Activated naive CD4-positive, alpha-beta T cell treated with anti-CD3 and anti-CD28 coated beads for 36 hours (primary cell): ENCODE measurements around the gene DGKI. TPM values are rescaled to one million over a fixed set of nuclear protein-coding genes. Genes with fewer than 3 reads are reported as not detected.

Experiments used
- CTCF ChIA-PET: fragments of 350-600 bp; sonication (Branson Sonifier 250); formaldehyde crosslinking; loops from one replicate; lab custom pipeline; 2021; ENCODE audit warnings: antibody characterized with exemption; lab: Charles Lee
- DNase-seq: peaks from one replicate; pipeline ENCODE4 v3.0.0-alpha.2; 2020
- H3K27ac Mint-ChIP-seq: one replicate; pipeline ENCODE4 v1.8.0; 2021; ENCODE audit warnings: mild to moderate bottlenecking, mixed read lengths
- H3K27me3 Mint-ChIP-seq: one replicate; pipeline ENCODE4 v1.8.0; 2021; ENCODE audit warnings: low read depth, mixed read lengths
- H3K36me3 Mint-ChIP-seq: one replicate; pipeline ENCODE4 v1.8.0; 2021; ENCODE audit warnings: low read depth, mixed read lengths
- H3K4me1 Mint-ChIP-seq: one replicate; pipeline ENCODE4 v1.8.0; 2021; ENCODE audit warnings: low read depth, mixed read lengths
- H3K4me3 Mint-ChIP-seq: one replicate; pipeline ENCODE4 v1.8.0; 2021; ENCODE audit warnings: mild to moderate bottlenecking, moderate library complexity, mixed read lengths
- H3K9me3 Mint-ChIP-seq: one replicate; pipeline ENCODE4 v1.8.0; 2021; ENCODE audit warnings: mixed read lengths
- intact Hi-C: fragments of 100-400 bp; cut with micrococcal nuclease; formaldehyde crosslinking; loops from one replicate; pipeline ENCODE4 v1.15.1; 2023
- total RNA-seq, 2 experiments: library from RNA; stranded (reverse); gene quantifications; one replicate each; pipeline ENCODE4 v1.2.3, GENCODE V29; 2021

Gene DGKI
- total RNA-seq, 2 experiments from 2014 or later: 2.0 to 2.7 TPM

DNA sequence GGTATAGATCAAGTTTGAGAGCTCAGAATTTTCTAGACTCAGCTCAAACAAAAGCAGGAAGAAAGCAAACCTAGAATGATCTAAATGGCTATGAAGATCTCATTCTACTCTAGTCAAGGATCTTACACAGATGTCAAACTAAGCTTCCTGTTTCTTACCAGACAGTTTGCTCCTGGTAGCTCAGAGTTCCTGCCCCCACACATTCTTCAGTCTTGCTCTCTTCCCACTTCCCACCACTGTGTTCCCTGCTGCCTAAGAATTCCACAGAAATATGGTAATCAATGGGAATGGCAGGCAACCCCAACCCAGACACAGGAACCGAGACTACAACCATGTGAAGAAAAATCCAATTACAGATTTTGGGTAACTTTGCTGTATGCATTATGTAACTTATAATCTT, 369.8 kb downstream of the DGKI start:
- DNase-seq: no peak
- Mint-ChIP-seq H3K27ac (no peak overlapping the region), H3K36me3 (no peaks in the 10 kb centered on the region), H3K27me3 (no peaks in the 10 kb centered on the region), H3K4me3 (no peak overlapping the region), H3K4me1 (no peaks in the 10 kb centered on the region), H3K9me3 (no peaks in the 10 kb centered on the region)
- CTCF ChIA-PET: no interaction called here
- intact Hi-C loops: no loop called here

DNA sequence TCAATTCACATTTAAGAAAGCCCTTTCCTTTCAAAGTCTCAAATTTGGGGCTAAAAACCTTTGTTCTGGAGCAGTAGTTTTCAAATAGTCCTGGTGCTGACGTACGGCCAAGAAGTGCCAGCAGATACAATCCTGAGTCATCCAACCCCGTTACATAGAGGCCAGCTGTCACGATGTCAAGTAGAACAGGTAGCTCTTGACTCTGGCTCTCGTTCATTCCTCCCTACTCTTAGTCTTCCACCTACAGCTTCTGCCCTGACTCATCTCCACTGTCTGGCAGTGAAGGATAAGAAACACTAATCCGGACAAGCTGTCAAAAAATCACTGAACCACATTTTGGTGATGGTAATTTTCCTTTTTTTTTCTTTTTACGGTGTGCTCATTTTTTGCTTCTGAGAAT, 370.8 kb downstream of the DGKI start:
- H3K4me3 Mint-ChIP-seq: no peak overlapping the region
- CTCF ChIA-PET: interaction anchor here (0.6 kb wide), 2 partner anchors 40 to 217 kb away, joined by 5 to 6 read pairs; no protein-coding TSS in a partner anchor
- H3K27ac Mint-ChIP-seq: no peak overlapping the region
- intact Hi-C loops: no loop called here
- no peaks in the 10 kb centered on the region for H3K9me3 Mint-ChIP-seq
- H3K36me3 Mint-ChIP-seq: no peaks in the 10 kb centered on the region
- DNase-seq: no peak
- no peaks in the 10 kb centered on the region for H3K4me1 Mint-ChIP-seq
- H3K27me3 Mint-ChIP-seq: peaks cover 3% of the 10 kb centered on the region

- DNase-seq: no peak
- Mint-ChIP-seq H3K27ac (no peak overlapping the region), H3K36me3 (no peaks in the 10 kb centered on the region), H3K4me3 (no peak overlapping the region), H3K27me3 (peaks cover 8% of the 10 kb centered on the region), H3K4me1 (no peaks in the 10 kb centered on the region), H3K9me3 (no peaks in the 10 kb centered on the region)
- intact Hi-C loops: no loop called here
- CTCF ChIA-PET: no interaction called here
Observed at GRCh38 chr7:137474540-137475026, 372.2 kb downstream of the DGKI start.

GRCh38 chr7:137471128-137471527, 375.6 kb downstream of the DGKI start:
- intact Hi-C loops: no loop called here
- CTCF ChIA-PET: interaction anchor here (0.7 kb wide), 1 partner anchor 1119 kb away, joined by 3 read pairs; no protein-coding TSS in a partner anchor

GRCh38 chr7:137469858-137470257, 376.9 kb downstream of the DGKI start:
- DNase-seq: no peak
- no peaks in the 10 kb centered on the region for H3K36me3 Mint-ChIP-seq
- H3K4me3 Mint-ChIP-seq: no peak overlapping the region
- H3K27ac Mint-ChIP-seq: no peak overlapping the region
- H3K4me1 Mint-ChIP-seq: no peaks in the 10 kb centered on the region
- intact Hi-C loops: no loop called here
- H3K27me3 Mint-ChIP-seq: peaks cover 10% of the 10 kb centered on the region
- no peaks in the 10 kb centered on the region for H3K9me3 Mint-ChIP-seq
- CTCF ChIA-PET: no interaction called here

More at GRCh38 chr7:137471128-137471527, 375.6 kb downstream of the DGKI start:
- Mint-ChIP-seq H3K4me1 (no peaks in the 10 kb centered on the region), H3K27me3 (peaks cover 10% of the 10 kb centered on the region), H3K27ac (no peak overlapping the region), H3K4me3 (no peak overlapping the region), H3K36me3 (no peaks in the 10 kb centered on the region), H3K9me3 (no peaks in the 10 kb centered on the region)
- DNase-seq: no peak

DNA sequence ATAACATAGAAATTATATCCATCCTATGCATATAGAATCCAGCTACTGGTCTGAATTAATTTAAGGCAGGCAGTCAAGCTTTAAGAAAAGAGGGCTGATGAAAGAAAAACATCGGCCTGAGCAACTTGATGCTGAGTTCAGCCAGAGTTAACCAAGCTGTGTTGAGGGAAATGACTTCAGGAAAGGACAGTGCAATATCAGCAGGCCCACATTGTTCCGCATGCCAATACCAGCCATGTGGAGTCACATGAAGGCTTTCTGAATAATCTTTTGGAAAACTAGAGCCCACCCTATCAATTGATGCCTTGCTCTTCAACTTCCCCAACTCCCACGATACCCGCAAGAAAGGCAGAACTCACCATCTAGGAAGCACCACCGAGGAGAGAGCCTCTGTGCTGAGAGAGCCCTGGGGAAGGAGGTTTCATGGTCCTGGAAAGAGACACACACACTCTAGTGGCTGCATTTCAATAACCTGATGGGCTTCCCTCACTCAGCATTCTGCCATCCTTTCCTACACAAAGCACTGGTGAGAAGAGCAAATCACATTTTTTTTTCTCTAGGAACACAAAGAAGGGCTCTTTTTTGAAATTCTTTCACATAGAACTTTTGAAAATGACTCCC, 377.5 kb downstream of the DGKI start:
- Mint-ChIP-seq H3K27ac (no peak overlapping the region), H3K9me3 (no peaks in the 10 kb centered on the region), H3K4me1 (no peaks in the 10 kb centered on the region), H3K4me3 (no peak overlapping the region), H3K27me3 (peaks cover 10% of the 10 kb centered on the region), H3K36me3 (no peaks in the 10 kb centered on the region)
- CTCF ChIA-PET: no interaction called here
- intact Hi-C loops: no loop called here
- no peak for DNase-seq

DNA sequence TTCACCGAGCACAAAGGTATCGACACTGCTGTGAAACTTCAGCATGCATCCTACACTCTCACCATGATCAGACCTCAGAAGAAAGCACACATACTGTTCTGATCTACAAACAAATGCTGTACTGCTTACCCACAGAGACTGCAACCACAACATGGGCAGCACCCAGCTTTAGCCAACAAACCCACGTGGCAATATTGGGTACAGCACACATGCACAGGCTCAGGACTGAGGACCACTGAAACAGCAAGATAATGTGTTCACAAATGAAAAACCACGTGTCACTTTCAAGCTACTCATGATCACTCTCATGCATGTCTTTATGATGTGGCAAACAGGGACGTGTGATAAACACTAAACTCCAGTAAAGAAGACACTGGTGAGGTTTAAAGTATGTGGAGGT, 383.9 kb downstream of the DGKI start:
- H3K9me3 Mint-ChIP-seq: no peaks in the 10 kb centered on the region

GRCh38 chr7:137462074-137462715, 384.6 kb downstream of the DGKI start:
- CTCF ChIA-PET: no interaction called here
- DNase-seq: no peak
- intact Hi-C loops: no loop called here
- Mint-ChIP-seq H3K9me3 (no peaks in the 10 kb centered on the region), H3K27ac (no peak overlapping the region), H3K36me3 (no peaks in the 10 kb centered on the region), H3K4me1 (no peaks in the 10 kb centered on the region), H3K4me3 (no peak overlapping the region), H3K27me3 (no peaks in the 10 kb centered on the region)

More for the DNA sequence above, 383.9 kb downstream of the DGKI start:
- Mint-ChIP-seq H3K36me3 (no peaks in the 10 kb centered on the region), H3K4me1 (no peaks in the 10 kb centered on the region), H3K27me3 (no peaks in the 10 kb centered on the region), H3K4me3 (no peak overlapping the region), H3K27ac (no peak overlapping the region)
- intact Hi-C loops: no loop called here
- CTCF ChIA-PET: no interaction called here
- DNase-seq: no peak

GRCh38 chr7:137458399-137458798, 388.4 kb downstream of the DGKI start:
- H3K27me3 Mint-ChIP-seq: peaks cover 5% of the 10 kb centered on the region
- H3K4me1 Mint-ChIP-seq: no peaks in the 10 kb centered on the region
- H3K27ac Mint-ChIP-seq: no peak overlapping the region
- H3K9me3 Mint-ChIP-seq: no peaks in the 10 kb centered on the region
- intact Hi-C loops: no loop called here
- H3K36me3 Mint-ChIP-seq: no peaks in the 10 kb centered on the region
- CTCF ChIA-PET: no interaction called here
- H3K4me3 Mint-ChIP-seq: no peak overlapping the region
- DNase-seq: no peak

DNA sequence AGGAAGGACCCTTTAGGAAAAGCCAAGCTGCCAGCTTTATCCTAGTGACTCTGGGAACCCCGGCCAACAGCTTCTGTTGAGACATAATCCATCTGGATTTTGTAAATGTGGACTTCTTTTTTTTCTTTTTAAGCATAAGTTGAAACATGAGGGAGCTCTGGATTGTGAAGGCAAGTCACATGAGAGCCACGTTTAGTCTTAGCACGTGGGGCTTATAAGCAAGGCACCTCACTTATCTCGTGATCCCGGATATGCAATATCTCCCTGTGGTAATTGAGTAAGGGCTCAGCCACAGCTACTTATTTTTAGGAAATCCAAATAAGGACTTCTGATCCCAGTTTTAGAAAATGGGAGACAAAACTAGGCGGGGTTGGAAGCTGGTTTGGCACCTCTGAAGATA, 392.0 kb downstream of the DGKI start:
- Mint-ChIP-seq H3K27ac (no peak overlapping the region), H3K27me3 (peaks cover 5% of the 10 kb centered on the region), H3K4me3 (no peak overlapping the region), H3K9me3 (no peaks in the 10 kb centered on the region), H3K4me1 (no peaks in the 10 kb centered on the region), H3K36me3 (no peaks in the 10 kb centered on the region)
- no peak for DNase-seq
- intact Hi-C loops: loop anchor here (1.0 kb wide), 3 partner anchors 1048 to 1653 kb away; no protein-coding TSS in a partner anchor
- CTCF ChIA-PET: interaction anchor here (0.6 to 1.7 kb wide), 6 partner anchors 9 to 1646 kb away, joined by 3 to 7 read pairs (median 3); no protein-coding TSS in a partner anchor

GRCh38 chr7:137454246-137454724, 392.5 kb downstream of the DGKI start:
- H3K4me1 Mint-ChIP-seq: no peaks in the 10 kb centered on the region
- peaks cover 7% of the 10 kb centered on the region for H3K27me3 Mint-ChIP-seq
- no peaks in the 10 kb centered on the region for H3K36me3 Mint-ChIP-seq
- CTCF ChIA-PET: interaction anchor here (0.6 to 1.7 kb wide), 4 partner anchors 9 to 1645 kb away, joined by 3 to 7 read pairs (median 4); no protein-coding TSS in a partner anchor
- no peak overlapping the region for H3K27ac Mint-ChIP-seq
- no peaks in the 10 kb centered on the region for H3K9me3 Mint-ChIP-seq
- H3K4me3 Mint-ChIP-seq: no peak overlapping the region
- DNase-seq: no peak
- intact Hi-C loops: loop anchor here (1.0 kb wide), 3 partner anchors 1048 to 1653 kb away; no protein-coding TSS in a partner anchor

- Mint-ChIP-seq H3K27ac (no peak overlapping the region), H3K27me3 (peaks cover 7% of the 10 kb centered on the region), H3K4me3 (no peak overlapping the region), H3K9me3 (no peaks in the 10 kb centered on the region), H3K4me1 (no peaks in the 10 kb centered on the region), H3K36me3 (no peaks in the 10 kb centered on the region)
- CTCF ChIA-PET: no interaction called here
- no peak for DNase-seq
- intact Hi-C loops: no loop called here
Observed at GRCh38 chr7:137453356-137453755, 393.4 kb downstream of the DGKI start.
